ENCODE measurements around the gene ITSN1. TPM values are rescaled to one million over a fixed set of nuclear protein-coding genes. Genes with fewer than 3 reads are reported as not detected.
A peak's percentile ranks its signal among the peaks of the same experiment; 100 is the strongest.
"Not testable (repeated sequence)": the region's sequence is repeated elsewhere in the genome, so short reads cannot be mapped to it uniquely, and the experiment has no call there.

Gene ITSN1
- total and polyA plus RNA-seq, 4 donors, result 20.3 to 112 (median 40.2) TPM

DNA sequence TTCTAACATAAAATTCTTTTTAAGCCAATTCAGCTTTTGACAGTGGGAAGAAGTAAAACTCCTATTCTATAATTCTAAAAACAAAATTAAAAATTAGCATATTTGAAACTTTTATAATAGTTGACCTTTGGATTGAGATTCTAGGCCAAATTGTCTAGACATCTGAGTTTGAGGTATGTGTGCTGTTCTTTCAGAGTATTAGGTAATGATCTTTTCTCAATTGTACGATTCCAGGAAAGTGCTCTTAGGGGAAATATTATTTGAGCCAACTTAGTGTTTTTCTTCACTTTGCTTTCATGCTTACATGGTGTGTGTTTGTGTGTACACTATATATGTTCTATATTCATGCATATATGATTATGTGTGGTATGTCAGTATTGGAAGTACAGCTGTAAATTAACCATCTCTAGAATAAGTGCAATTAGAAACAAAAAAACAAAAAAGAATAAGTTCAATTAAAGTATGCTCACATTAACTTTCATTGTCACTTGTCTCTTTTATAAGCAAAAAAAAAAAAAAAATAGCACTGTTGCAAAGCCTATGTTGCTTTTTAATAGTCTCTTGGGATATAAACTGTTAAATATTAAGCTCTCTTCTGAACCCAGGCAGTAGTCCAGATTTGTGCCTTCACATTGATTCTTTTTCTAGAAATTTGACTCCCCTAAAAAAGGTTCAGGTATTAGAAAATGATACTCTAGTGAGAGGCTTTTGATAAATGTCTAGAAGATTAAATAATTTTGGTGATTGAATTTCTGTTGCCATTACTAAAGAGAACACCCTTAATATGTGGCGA lies 141.1 kb downstream of the ITSN1 start:
- 60% methylated on average over 2 of the region's 2 CpGs for WGBS
- Histone ChIP-seq H3K27me3 (ENCODE audit: control insufficient read depth in 4 of 4, insufficient read depth in 4 of 4, low read length in 3 of 4) (no peaks in the 10 kb centered on the region), H3K9me3 (ENCODE audit: control insufficient read depth in 4 of 4, low read length in 3 of 4) (no peaks in the 10 kb centered on the region), H3K27ac (ENCODE audit: low read depth in 1 of 2, low read length in 2 of 2) (peak overlapping the region; percentile 12 to 52), H3K36me3 (ENCODE audit: control insufficient read depth in 4 of 4, insufficient read depth in 3 of 4, low read depth in 1 of 4, low read length in 3 of 4) (peaks cover 0 to 12% (median 5%) of the 10 kb centered on the region in 4 donors), H3K4me3 (ENCODE audit: low read depth in 1 of 3, low read length in 3 of 3) (no peak overlapping the region), H3K9ac (ENCODE audit: low read depth in 1 of 2, low read length in 2 of 2) (no peak overlapping the region), H3K4me1 (ENCODE audit: control insufficient read depth in 4 of 4, insufficient read depth in 4 of 4, low read length in 3 of 4) (peaks cover 1 to 18% (median 12%) of the 10 kb centered on the region in 4 donors)
- TF ChIP-seq SP1 (IDR thresholded peaks at IDR 0.05) (peak; percentile 41), HNF4G (IDR thresholded peaks at IDR 0.05) (peak; percentile 26), RXRA (IDR thresholded peaks at IDR 0.05) (peak in 1 of 2 donors; percentile 36), HNF4A (conservative IDR thresholded peaks at IDR 0.05) (peak; percentile 40 to 75), NR2F2 (IDR thresholded peaks at IDR 0.05) (no peak), JUND (IDR thresholded peaks at IDR 0.05) (peak in 1 of 2 donors; percentile 18)
- TF ChIP-seq, protein P1, sequence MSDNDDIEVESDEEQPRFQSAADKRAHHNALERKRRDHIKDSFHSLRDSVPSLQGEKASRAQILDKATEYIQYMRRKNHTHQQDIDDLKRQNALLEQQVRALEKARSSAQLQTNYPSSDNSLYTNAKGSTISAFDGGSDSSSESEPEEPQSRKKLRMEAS (IDR thresholded peaks at IDR 0.05), result no peak
- DNase-seq (ENCODE audit: low spot score), result no peak

DNA sequence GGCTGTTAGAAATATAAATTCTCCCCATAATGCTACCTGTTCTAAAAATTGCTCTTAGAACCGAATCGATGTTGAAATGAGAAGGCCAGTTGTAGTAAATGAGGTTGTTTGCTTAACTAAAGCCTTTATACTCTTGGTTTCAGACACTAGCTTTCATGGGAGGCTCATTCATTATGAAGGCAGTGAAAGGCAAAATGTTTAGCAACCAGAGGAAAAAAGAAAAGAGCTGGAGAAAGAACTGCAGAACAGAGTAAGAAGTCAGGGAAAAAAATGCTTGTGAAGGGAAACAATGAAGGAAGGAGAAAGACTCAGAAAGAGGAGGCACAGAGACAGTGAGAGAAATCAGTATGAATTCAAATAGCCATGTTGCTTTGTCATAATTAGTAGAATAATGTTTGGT lies 145.1 kb downstream of the ITSN1 start:
- Histone ChIP-seq H3K9me3 (ENCODE audit: control insufficient read depth in 4 of 4, low read length in 3 of 4) (no peaks in the 10 kb centered on the region), H3K9ac (ENCODE audit: low read depth in 1 of 2, low read length in 2 of 2) (no peak overlapping the region), H3K36me3 (ENCODE audit: control insufficient read depth in 4 of 4, insufficient read depth in 3 of 4, low read depth in 1 of 4, low read length in 3 of 4) (peaks cover 0 to 12% (median 4%) of the 10 kb centered on the region in 4 donors), H3K27me3 (ENCODE audit: control insufficient read depth in 4 of 4, insufficient read depth in 4 of 4, low read length in 3 of 4) (no peaks in the 10 kb centered on the region), H3K4me1 (ENCODE audit: control insufficient read depth in 4 of 4, insufficient read depth in 4 of 4, low read length in 3 of 4) (peaks cover 1 to 10% (median 5%) of the 10 kb centered on the region in 4 donors), H3K4me3 (ENCODE audit: low read depth in 1 of 3, low read length in 3 of 3) (no peak overlapping the region), H3K27ac (ENCODE audit: low read depth in 1 of 2, low read length in 2 of 2) (peak overlapping the region in 1 of 2 donors; percentile 12)
- no peak for DNase-seq (ENCODE audit: low spot score)
- TF ChIP-seq EGR1 (IDR thresholded peaks at IDR 0.05; ENCODE audit: low read depth in 2 of 2), result no peak
- no peak for TF ChIP-seq FOXA1 (IDR thresholded peaks at IDR 0.05)
- TF ChIP-seq YY1 (IDR thresholded peaks at IDR 0.05), result no peak
- TF ChIP-seq, protein P2, sequence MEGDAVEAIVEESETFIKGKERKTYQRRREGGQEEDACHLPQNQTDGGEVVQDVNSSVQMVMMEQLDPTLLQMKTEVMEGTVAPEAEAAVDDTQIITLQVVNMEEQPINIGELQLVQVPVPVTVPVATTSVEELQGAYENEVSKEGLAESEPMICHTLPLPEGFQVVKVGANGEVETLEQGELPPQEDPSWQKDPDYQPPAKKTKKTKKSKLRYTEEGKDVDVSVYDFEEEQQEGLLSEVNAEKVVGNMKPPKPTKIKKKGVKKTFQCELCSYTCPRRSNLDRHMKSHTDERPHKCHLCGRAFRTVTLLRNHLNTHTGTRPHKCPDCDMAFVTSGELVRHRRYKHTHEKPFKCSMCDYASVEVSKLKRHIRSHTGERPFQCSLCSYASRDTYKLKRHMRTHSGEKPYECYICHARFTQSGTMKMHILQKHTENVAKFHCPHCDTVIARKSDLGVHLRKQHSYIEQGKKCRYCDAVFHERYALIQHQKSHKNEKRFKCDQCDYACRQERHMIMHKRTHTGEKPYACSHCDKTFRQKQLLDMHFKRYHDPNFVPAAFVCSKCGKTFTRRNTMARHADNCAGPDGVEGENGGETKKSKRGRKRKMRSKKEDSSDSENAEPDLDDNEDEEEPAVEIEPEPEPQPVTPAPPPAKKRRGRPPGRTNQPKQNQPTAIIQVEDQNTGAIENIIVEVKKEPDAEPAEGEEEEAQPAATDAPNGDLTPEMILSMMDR (IDR thresholded peaks at IDR 0.05; ENCODE audit: low read depth, low read length, missing input control), result no peak
- TF ChIP-seq, protein P1 (IDR thresholded peaks at IDR 0.05), result no peak
- no peak for TF ChIP-seq SP1 (IDR thresholded peaks at IDR 0.05)
- TF ChIP-seq HNF4A (conservative IDR thresholded peaks at IDR 0.05), result no peak
- no peak for TF ChIP-seq JUND (IDR thresholded peaks at IDR 0.05)
- TF ChIP-seq RXRA (IDR thresholded peaks at IDR 0.05), result no peak
- TF ChIP-seq GABPA (IDR thresholded peaks at IDR 0.05 in 1 of 2, conservative IDR thresholded peaks at IDR 0.05 in 1 of 2), result no peak
- TF ChIP-seq, protein P3, sequence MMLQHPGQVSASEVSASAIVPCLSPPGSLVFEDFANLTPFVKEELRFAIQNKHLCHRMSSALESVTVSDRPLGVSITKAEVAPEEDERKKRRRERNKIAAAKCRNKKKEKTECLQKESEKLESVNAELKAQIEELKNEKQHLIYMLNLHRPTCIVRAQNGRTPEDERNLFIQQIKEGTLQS (IDR thresholded peaks at IDR 0.05), result no peak
- no peak for TF ChIP-seq RAD21 (IDR thresholded peaks at IDR 0.05)
- 89% methylated on average over 2 of the region's 2 CpGs for WGBS

DNA sequence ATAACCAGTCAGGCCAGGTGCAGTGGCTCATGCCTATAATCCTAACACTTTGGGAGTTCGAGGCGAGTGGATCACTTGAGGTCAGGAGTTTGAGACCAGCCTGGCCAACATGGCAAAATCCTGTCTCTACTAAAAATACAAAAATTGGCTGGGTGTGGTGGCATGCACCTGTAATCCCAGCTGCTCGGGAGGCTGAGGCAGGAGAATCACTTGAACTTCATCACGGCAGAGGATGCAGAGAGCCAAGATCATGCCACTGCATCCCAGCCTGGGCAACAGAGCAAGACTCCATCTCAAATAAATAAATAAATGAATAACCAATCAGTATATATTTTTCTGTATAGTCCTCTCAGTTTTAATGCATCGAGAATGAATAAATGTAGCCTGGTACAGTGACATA lies 146.1 kb downstream of the ITSN1 start:
- H3K27me3 ChIP-seq (ENCODE audit: control insufficient read depth in 4 of 4, insufficient read depth in 4 of 4, low read length in 3 of 4); H3K9me3 ChIP-seq (ENCODE audit: control insufficient read depth in 4 of 4, low read length in 3 of 4); H3K9ac ChIP-seq (ENCODE audit: low read depth in 1 of 2, low read length in 2 of 2); DNase-seq (ENCODE audit: low spot score); H3K27ac ChIP-seq (ENCODE audit: low read depth in 1 of 2, low read length in 2 of 2); H3K4me1 ChIP-seq (ENCODE audit: control insufficient read depth in 4 of 4, insufficient read depth in 4 of 4, low read length in 3 of 4); H3K4me3 ChIP-seq (ENCODE audit: low read depth in 1 of 3, low read length in 3 of 3): not testable (repeated sequence)
- peaks cover 3 to 16% (median 5%) of the 10 kb centered on the region in 4 donors for H3K36me3 ChIP-seq (ENCODE audit: control insufficient read depth in 4 of 4, insufficient read depth in 3 of 4, low read depth in 1 of 4, low read length in 3 of 4)
- 96% methylated on average over 5 of the region's 5 CpGs for WGBS

Data from liver (tissue), 9 donors.